EH (cell line): Measurements from ENCODE around the gene NHS.

Source experiments
- DNase-seq: peaks from one replicate; pipeline ENCODE4 v3.0.0-alpha.2; 2015; ENCODE audit warnings: low read depth

Gene NHS

DNA sequence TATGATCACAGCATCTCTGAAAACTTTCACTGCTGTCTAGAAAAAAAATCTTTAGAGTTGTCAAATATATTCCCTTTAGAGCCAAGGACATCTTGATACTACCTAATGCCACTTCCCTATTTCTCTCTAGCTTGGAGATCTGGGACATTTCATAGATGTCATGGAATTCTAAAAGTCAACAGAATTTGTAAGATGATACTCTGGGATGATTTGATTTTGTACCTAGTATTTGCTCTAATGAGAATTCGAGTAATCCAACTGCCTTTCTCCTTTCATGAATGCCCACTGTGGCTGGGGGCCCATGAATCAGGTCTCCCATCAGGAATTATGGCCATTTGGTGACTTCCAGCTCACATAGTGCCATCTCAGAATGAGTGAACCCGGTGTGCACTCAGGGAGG, 73.2 kb downstream of the NHS start:
- no peak for DNase-seq

DNA sequence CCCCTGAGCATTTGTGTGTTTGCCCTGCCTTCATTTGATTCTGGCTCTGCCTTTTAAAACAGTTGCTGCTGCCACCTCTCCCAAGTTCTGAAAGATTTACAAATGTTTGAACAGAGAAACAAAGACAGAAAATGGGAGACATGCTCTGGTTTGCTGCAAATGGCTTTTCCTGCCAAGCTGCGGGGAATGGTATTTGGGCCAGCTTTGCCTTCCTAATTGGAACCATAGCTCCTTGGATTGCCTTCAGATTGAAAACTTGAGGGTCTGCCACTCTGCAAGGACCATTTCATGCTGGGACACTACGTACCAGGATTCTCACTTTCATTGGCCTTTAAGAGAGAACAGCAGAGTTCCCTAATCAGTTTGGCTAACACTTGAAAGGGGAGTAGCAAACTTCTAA, 74.9 kb downstream of the NHS start:
- no peak for DNase-seq

DNA sequence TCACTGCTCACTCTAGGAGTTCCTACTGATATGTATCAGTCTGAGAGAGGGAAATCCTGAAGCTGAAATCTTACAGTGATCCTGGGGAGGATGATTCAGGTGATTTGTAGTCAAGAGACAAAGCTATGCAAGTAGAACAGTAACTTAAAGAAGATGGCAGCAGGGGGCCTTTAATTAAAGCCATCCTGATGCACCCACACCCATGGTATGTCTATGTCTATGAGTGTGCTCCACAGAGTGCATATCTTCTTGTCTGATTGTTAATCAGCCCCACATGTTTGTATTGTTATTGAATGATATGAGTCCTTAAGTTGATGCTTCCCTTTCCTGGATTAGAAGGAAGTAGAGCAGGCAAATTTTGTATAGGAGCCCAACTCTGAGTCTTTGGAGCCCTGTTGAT, 78.8 kb downstream of the NHS start:
- peak; percentile 15 for DNase-seq

GRCh38 chrX:17456526-17456925, 81.5 kb downstream of the NHS start:
- no peak for DNase-seq

DNA sequence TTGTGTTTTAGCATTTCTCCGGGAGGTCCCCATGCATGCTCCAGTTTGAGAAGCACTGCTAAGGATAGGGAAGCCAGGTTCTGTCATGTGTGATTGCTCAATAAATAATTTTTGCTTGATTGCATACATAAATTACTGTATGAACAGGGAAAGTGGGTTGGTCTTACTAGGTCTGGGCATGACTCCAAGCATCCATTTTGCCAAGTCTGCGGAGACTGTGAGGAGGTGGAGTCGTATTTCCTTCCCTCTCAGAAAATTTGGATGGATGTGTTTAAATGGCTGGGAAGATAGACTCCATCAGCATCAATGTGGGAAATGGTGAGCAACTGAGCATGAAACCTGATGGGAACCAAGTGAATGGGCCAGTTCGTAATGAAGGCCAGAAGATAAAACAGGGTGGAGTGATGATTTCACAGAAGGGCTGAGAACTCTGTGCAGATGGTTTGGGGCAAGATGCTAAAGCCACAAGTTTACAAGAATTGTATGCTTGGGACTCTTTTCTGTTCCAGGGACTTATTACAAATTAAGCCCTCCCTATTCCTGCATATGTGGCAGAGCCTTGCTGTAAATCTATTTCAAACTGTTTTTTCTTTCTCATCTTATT, 84.1 kb downstream of the NHS start:
- peak; percentile 68 for DNase-seq

- peak; percentile 55 for DNase-seq
Measured at GRCh38 chrX:17459661-17460060, 84.7 kb downstream of the NHS start.

GRCh38 chrX:17462881-17463280, 87.9 kb downstream of the NHS start:
- no peak for DNase-seq

DNA sequence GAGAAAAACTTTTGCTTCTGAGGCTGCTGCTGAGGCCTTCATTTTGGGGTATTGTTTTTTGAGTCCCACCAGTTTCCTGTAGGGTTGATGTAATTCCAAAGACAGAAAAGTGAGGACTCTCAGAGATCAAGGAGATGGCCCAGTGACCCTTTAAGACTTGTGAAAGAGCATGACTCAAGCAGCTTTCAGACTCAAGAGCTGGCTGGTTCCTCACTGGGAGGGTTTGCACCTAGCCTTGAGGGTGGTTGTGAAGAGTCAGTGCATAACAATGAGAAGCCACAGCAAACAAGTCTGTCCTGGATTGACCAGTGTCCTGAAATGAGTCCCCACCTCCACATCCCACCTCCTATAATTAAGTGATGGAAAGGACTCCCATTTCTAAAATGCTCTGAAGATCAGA, 89.2 kb downstream of the NHS start:
- DNase-seq: peak; percentile 80

DNA sequence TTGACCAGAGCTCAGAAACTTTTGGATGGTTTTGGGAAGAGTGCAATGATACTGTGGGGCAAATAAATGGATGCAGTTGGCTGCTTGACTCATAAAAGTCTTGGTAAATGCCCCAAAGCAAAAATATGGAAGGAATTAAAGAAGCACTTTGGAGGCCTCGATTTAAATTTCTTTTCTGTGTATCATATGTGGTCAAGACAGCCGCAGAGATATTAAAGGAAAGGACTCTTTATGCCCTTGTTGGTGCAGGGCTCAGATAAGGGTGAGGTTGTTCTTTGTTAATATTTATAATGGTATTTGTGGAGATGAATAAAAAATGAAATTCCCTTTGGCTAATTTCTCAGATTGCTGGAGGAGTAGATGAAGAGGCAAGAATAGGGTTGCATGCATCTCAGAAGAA, 90.2 kb downstream of the NHS start:
- DNase-seq: peak; percentile 74

GRCh38 chrX:17465802-17466201, 90.8 kb downstream of the NHS start:
- no peak for DNase-seq

- DNase-seq: no peak
Measured at GRCh38 chrX:17470136-17470535, 95.1 kb downstream of the NHS start.

DNA sequence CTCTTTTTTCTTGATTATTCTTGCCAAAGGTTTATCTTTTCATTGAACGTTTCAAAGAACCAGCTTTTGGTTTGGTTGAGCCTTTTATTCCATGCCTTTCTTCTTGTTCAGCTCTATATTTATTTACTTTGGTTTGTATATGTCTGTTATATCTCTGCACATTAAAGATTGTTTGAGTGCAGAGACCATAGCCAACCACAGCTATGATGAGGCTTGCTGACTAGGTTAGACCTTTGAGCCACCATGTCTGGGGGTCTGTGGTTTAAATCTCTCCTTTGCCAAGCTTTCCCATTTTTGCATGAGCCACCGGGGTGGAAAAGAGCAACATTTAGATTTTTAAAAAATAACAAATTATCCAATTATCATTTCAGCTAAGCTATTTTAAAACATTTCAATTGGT, 96.1 kb downstream of the NHS start:
- no peak for DNase-seq

DNA sequence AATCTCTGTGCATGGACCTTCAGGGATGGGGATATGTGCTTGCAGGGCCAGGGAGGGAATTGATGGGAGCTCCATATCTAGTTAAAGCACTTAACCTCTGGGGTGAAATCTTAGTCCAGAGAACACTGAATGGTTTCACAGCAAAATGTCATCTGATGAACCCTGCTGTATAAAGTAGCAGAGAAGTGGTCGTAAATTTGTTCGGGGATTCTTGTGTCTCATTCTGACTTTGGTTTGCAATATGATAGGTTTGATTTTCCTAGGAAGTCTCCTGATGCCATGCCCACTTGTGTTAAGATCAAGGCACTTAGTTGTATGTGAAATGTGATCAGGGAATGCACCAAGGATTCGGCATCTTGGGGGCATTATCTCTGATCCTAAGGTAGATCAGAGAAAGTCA, 96.9 kb downstream of the NHS start:
- DNase-seq: no peak

- DNase-seq: no peak
Measured at GRCh38 chrX:17472424-17472823, 97.4 kb downstream of the NHS start.

DNA sequence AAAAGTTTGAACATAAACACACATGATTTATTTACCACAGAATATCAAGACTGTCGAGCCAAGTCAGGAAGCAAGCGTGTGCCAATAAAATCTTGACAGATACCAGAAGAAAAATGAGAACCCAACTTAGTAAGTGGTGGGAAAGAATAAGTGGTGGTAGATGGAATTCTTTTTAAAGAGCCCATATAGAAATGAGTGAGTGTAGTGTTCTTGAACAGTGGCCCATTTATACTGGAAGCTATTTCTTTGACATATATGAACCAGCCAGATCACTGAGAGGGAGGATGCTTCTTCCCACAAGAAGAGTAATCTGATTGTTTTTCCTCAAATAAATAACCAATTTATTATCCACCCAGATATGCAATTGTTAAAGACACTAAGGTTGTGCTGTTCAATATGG, 98.0 kb downstream of the NHS start:
- no peak for DNase-seq

GRCh38 chrX:17474892-17475291, 99.9 kb downstream of the NHS start:
- peak; percentile 80 for DNase-seq

DNA sequence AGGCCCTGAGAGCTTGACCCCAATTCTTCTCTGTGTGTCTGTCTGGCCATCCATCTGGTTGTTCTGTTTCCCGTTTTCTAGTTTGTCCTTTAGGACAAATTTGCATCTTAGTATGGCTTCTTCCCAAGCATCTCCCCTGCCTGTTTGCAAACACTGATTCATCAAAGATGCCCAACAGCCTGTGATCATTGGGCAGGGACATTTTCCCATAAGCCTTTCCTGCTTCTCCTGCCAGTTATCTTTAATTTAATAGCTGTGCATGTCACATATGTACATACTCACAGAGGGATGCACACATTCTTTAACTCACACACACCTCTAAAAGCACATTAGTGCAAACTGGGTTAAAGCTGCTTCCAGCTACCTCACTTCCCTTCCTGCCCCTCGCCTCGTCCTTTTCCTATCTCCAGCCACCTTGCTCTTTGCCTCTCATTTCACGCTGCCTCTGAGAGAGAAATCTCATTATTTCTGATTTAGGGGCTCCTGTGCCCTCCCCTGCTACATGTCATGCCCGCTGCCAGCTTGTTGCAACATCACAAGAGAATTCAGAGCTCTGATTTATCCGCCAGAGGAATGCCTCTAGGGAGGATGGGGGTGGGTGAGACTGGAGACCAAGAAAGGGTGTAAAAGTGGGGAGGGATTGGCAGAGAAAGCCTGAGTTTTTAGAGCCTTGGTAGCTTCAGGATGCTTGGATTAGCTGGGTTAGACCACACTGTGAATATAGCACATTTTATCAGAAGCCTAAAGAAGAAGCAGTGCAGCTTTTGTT, 100.6 kb downstream of the NHS start:
- DNase-seq: peak; percentile 39

- no peak for DNase-seq
Measured at GRCh38 chrX:17476411-17476810, 101.4 kb downstream of the NHS start.

DNA sequence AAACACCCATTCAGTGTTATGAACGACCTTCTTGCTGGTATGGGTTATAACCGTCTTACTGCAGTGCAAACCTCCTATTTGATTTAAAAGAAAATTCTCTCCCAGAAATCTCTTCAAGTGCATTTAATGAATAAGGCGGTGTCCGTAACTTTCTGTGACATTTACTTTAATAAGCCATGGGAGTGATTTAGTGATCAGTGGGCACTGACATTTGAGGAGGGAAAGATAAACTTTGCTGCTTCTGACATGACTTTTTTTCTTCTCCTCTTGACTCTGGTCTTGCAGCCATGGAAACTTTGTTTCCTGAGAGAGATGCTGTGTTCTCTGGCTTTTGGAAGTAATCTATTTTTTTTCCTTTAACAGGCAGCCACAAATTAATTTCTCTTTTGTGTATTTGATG, 106.1 kb downstream of the NHS start:
- DNase-seq: no peak

GRCh38 chrX:17484592-17484991, 109.6 kb downstream of the NHS start:
- DNase-seq: no peak

GRCh38 chrX:17485391-17485790, 110.4 kb downstream of the NHS start:
- DNase-seq: no peak

DNA sequence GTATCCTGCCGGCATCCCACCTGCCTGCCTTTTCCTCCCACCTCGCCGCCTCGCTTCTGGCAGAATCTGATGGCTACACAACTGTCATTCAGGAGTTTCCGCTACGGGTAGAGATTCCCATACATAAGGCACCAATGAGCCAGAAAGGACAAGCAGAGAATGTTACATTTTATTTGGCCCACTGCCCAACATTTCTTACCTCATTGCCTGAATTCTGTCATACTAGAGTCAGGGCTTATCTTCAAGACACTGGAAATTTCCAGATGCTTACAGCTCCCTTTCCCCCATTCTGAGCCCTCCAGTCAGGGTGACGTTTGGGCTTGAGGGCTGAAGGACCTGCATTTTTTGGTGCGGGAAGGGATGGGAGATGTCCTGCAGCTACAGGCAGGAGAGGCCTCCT, 113.0 kb downstream of the NHS start:
- no peak for DNase-seq

GRCh38 chrX:17494216-17494615, 119.2 kb downstream of the NHS start:
- DNase-seq: peak; percentile 18

DNA sequence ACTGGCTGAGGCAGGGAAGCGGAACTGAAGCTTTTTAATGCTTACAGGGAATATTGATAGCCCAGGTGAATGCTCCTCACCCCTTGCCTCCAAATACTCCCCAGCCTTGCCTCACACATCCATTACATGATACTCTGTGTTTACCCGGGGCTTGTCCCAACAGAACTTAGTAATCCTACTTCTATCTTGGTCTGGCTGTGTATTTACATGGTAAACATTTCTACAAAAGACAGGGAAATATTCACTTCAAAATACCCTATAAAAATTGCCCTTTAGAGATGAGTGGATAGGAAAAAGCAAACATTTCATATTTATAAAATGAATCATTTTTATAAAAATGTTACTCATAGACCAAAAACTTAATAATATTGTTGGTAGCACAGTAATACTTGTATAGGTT, 120.1 kb downstream of the NHS start:
- no peak for DNase-seq
